ENCODE results near the gene CBL.
"Not testable (repeated sequence)": the region's sequence is repeated elsewhere in the genome, so short reads cannot be mapped to it uniquely, and the experiment has no call there.

The CBL gene

GRCh38 chr11:119185981-119186634, 20.0 kb upstream of the CBL start:
- no peak for DNase-seq

- DNase-seq, result no peak
Observed at GRCh38 chr11:119187123-119187892, 18.8 kb upstream of the CBL start.

- DNase-seq, result no peak
Observed at GRCh38 chr11:119188067-119188466, 18.1 kb upstream of the CBL start.

GRCh38 chr11:119188887-119189286, 17.3 kb upstream of the CBL start:
- no peak for DNase-seq

- DNase-seq, result no peak
Observed at GRCh38 chr11:119189393-119189792, 16.7 kb upstream of the CBL start.

- DNase-seq, result no peak
Observed at GRCh38 chr11:119190531-119190930, 15.6 kb upstream of the CBL start.

- DNase-seq, result not testable (repeated sequence)
Observed at GRCh38 chr11:119191265-119191664, 14.9 kb upstream of the CBL start.

GRCh38 chr11:119192111-119192510, 14.0 kb upstream of the CBL start:
- no peak for DNase-seq

- DNase-seq, result no peak
Observed at GRCh38 chr11:119193001-119193400, 13.1 kb upstream of the CBL start.

- no peak for DNase-seq
Observed at GRCh38 chr11:119193626-119194025, 12.5 kb upstream of the CBL start.

- DNase-seq, result no peak
Observed at GRCh38 chr11:119194811-119195440, 11.2 kb upstream of the CBL start.

GRCh38 chr11:119195680-119196079, 10.5 kb upstream of the CBL start:
- no peak for DNase-seq

GRCh38 chr11:119196833-119197483, 9.2 kb upstream of the CBL start:
- DNase-seq, result peak; percentile 58

- no peak for DNase-seq
Observed at GRCh38 chr11:119198925-119199324, 7.2 kb upstream of the CBL start.

GRCh38 chr11:119201236-119201635, 4.9 kb upstream of the CBL start:
- not testable (repeated sequence) for DNase-seq

GRCh38 chr11:119202554-119202953, 3.6 kb upstream of the CBL start:
- DNase-seq, result no peak

- no peak for DNase-seq
Observed at GRCh38 chr11:119204066-119204465, 2.1 kb upstream of the CBL start.

GRCh38 chr11:119205080-119205479, 1.1 kb upstream of the CBL start:
- no peak for DNase-seq

GRCh38 chr11:119206511-119207414, 624 bp downstream of the CBL start:
- peak; percentile 43 for DNase-seq

GRCh38 chr11:119207415-119207960, 1.3 kb downstream of the CBL start:
- no peak for DNase-seq

GRCh38 chr11:119209186-119209585, 3.0 kb downstream of the CBL start:
- no peak for DNase-seq

- no peak for DNase-seq
Observed at GRCh38 chr11:119210050-119210449, 3.9 kb downstream of the CBL start.
